Measurements from ENCODE around the gene CDC42BPA. TPM values are rescaled to one million over a fixed set of nuclear protein-coding genes. Genes with fewer than 3 reads are reported as not detected.

The CDC42BPA gene
- total and polyA plus RNA-seq, 2 of the 13 experiments (the other 11 are each of a cell fraction or from before 2014, with no cell fraction given) = 6.5 to 16.0 TPM

DNA sequence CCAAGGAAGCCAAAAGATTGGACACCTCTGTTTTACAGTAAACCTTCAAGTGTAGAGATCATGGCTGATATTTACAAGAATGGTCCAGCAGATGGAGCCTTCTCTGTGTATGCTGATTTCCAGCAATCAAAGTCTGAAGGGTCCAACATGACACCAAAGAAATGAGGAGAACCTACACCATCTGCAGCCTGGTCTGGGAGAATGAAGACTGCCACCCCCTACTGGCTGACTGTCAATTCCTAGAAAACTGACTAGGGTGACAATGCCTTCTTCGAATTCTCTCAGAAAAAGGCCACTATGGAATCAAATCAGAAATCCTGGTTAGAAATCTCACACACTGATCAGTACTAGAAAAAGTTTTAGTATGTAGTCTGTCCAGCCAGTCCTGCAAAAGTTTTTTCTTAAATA lies 83.3 kb downstream of the CDC42BPA start:
- intact Hi-C loops (cut with micrococcal nuclease; ENCODE audit: unreplicated experiment) = loop anchor here (1.0 to 2.0 kb wide), 2 partner anchors 82 to 202 kb away; no protein-coding TSS in a partner anchor
- ATAC-seq (peak; percentile 97), DNase-seq (ENCODE audit: low spot score) (peak; percentile 83), FAIRE-seq (peak; percentile 90)
- WGBS (ENCODE audit: low lambda C conversion rate) = 53% methylated on average over 1 of the region's 1 CpG
- in situ Hi-C loops (cut with HindIII; ENCODE audit: extremely low pct_ligation_motif_present, low pct_unique_long_range_greater_than_20kb) = loop anchor here (5.0 kb wide), 1 partner anchor 197 kb away; no protein-coding TSS in a partner anchor
- Histone ChIP-seq H2AFZ (ENCODE audit: low read length) (no peak overlapping the region), H3K4me1 (ENCODE audit: insufficient read depth, low read length) (no peaks in the 10 kb centered on the region), H3K79me2 (ENCODE audit: insufficient read depth, low read length) (peaks cover 3% of the 10 kb centered on the region), H3K27ac (ENCODE audit: extremely low read length, insufficient read depth, low read length) (no peak overlapping the region), H3K4me3 (replicated peaks in 1 of 3; ENCODE audit: insufficient read depth in 1 of 3, low read depth in 2 of 3, low read length in 3 of 3) (no peak overlapping the region), H3K9ac (ENCODE audit: insufficient read depth, low read depth, low read length) (no peak overlapping the region), H3K36me3 (replicated peaks in 1 of 2; ENCODE audit: control insufficient read depth in 1 of 2, insufficient read depth in 2 of 2, low read length in 2 of 2) (no peaks in the 10 kb centered on the region), H3K4me2 (ENCODE audit: low read depth, low read length) (no peak overlapping the region), H3K27me3 (ENCODE audit: control insufficient read depth in 1 of 2, insufficient read depth in 2 of 2, low read length in 2 of 2) (no peaks in the 10 kb centered on the region), H3K9me3 (ENCODE audit: low read length) (no peaks in the 10 kb centered on the region), H4K20me1 (ENCODE audit: insufficient read depth, low read length) (no peaks in the 10 kb centered on the region)
- ChIA-PET CTCF (ENCODE audit: low intra/inter-chr PET ratio, low total read pairs) (interaction anchor here (0.7 to 1.5 kb wide), 5 partner anchors 83 to 246 kb away, joined by 3 to 5 read pairs (median 5); partner anchors contain the start of gene CDC42BPA), POLR2A (no interaction called here)
- no TSS peak for BruUV-seq (replicated peaks)
- TF ChIP-seq ZNF839 (CRISPR knock-in tag; IDR thresholded peaks at IDR 0.05; ENCODE audit: borderline replicate concordance) = no peak
- peak; percentile 84 for TF ChIP-seq ZNF644 (CRISPR knock-in tag; IDR thresholded peaks at IDR 0.05; ENCODE audit: low read depth)
- TF ChIP-seq ZNF430 (CRISPR knock-in tag; IDR thresholded peaks at IDR 0.05) = no peak
- TF ChIP-seq SOX13 (IDR thresholded peaks at IDR 0.05) = no peak
- peak in 1 of 2 experiments; percentile 27; a peak in 1 of 4 replicates for TF ChIP-seq SOX13 (CRISPR knock-in tag; conservative IDR thresholded peaks at IDR 0.05 in 1 of 2, IDR thresholded peaks at IDR 0.05 in 1 of 2)
- peak; percentile 74 for TF ChIP-seq STAG1 (CRISPR knock-in tag; IDR thresholded peaks at IDR 0.05)
- TF ChIP-seq, protein P1, sequence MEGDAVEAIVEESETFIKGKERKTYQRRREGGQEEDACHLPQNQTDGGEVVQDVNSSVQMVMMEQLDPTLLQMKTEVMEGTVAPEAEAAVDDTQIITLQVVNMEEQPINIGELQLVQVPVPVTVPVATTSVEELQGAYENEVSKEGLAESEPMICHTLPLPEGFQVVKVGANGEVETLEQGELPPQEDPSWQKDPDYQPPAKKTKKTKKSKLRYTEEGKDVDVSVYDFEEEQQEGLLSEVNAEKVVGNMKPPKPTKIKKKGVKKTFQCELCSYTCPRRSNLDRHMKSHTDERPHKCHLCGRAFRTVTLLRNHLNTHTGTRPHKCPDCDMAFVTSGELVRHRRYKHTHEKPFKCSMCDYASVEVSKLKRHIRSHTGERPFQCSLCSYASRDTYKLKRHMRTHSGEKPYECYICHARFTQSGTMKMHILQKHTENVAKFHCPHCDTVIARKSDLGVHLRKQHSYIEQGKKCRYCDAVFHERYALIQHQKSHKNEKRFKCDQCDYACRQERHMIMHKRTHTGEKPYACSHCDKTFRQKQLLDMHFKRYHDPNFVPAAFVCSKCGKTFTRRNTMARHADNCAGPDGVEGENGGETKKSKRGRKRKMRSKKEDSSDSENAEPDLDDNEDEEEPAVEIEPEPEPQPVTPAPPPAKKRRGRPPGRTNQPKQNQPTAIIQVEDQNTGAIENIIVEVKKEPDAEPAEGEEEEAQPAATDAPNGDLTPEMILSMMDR (CRISPR knock-in tag; IDR thresholded peaks at IDR 0.05) = peak; percentile 71
- 0 out of 2 replicates have a peak, but pooled peaks have one; percentile 18 for TF ChIP-seq GATAD1 (CRISPR knock-in tag; IDR thresholded peaks at IDR 0.05)
- TF ChIP-seq RCOR2 (CRISPR knock-in tag; IDR thresholded peaks at IDR 0.05) = no peak
- peak; percentile 36; the same call in 1 of the 2 replicates for TF ChIP-seq MIXL1 (CRISPR knock-in tag; IDR thresholded peaks at IDR 0.05)
- TF ChIP-seq ZFX (CRISPR knock-in tag; IDR thresholded peaks at IDR 0.05; ENCODE audit: low read depth) = no peak
- TF ChIP-seq KLF16 (CRISPR knock-in tag; IDR thresholded peaks at IDR 0.05) = no peak
- no peak for TF ChIP-seq ZNF232 (CRISPR knock-in tag; IDR thresholded peaks at IDR 0.05; ENCODE audit: borderline replicate concordance)
- TF ChIP-seq SRSF4 (IDR thresholded peaks at IDR 0.05; ENCODE audit: low read depth, low read length, poor library complexity, severe bottlenecking) = no peak
- TF ChIP-seq AGO1 (IDR thresholded peaks at IDR 0.05; ENCODE audit: low read depth, low read length, poor library complexity, severe bottlenecking) = no peak
- no peak for TF ChIP-seq GTF3A (CRISPR knock-in tag; conservative IDR thresholded peaks at IDR 0.05)
- peak; percentile 79 for TF ChIP-seq ZMYM4 (CRISPR knock-in tag; IDR thresholded peaks at IDR 0.05)
- no peak for TF ChIP-seq ZSCAN12 (CRISPR knock-in tag; IDR thresholded peaks at IDR 0.05)
- no peak for TF ChIP-seq MZF1 (CRISPR knock-in tag; IDR thresholded peaks at IDR 0.05; ENCODE audit: borderline replicate concordance)
- TF ChIP-seq, protein P2, sequence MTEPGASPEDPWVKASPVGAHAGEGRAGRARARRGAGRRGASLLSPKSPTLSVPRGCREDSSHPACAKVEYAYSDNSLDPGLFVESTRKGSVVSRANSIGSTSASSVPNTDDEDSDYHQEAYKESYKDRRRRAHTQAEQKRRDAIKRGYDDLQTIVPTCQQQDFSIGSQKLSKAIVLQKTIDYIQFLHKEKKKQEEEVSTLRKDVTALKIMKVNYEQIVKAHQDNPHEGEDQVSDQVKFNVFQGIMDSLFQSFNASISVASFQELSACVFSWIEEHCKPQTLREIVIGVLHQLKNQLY (CRISPR knock-in tag; IDR thresholded peaks at IDR 0.05) = no peak
- TF ChIP-seq TMF1 (CRISPR knock-in tag; IDR thresholded peaks at IDR 0.05; ENCODE audit: low read depth) = no peak
- no peak for TF ChIP-seq CC2D1A (CRISPR knock-in tag; IDR thresholded peaks at IDR 0.05)
- no peak for TF ChIP-seq ZNF83 (CRISPR knock-in tag; IDR thresholded peaks at IDR 0.05; ENCODE audit: borderline replicate concordance)
